Fibroblast of skin of right biceps (primary cell): ENCODE data around the gene TCF7.

Source experiments
- DNase-seq: peaks from one replicate; pipeline ENCODE4 v3.0.0-alpha.2; 2013

Gene TCF7

DNA sequence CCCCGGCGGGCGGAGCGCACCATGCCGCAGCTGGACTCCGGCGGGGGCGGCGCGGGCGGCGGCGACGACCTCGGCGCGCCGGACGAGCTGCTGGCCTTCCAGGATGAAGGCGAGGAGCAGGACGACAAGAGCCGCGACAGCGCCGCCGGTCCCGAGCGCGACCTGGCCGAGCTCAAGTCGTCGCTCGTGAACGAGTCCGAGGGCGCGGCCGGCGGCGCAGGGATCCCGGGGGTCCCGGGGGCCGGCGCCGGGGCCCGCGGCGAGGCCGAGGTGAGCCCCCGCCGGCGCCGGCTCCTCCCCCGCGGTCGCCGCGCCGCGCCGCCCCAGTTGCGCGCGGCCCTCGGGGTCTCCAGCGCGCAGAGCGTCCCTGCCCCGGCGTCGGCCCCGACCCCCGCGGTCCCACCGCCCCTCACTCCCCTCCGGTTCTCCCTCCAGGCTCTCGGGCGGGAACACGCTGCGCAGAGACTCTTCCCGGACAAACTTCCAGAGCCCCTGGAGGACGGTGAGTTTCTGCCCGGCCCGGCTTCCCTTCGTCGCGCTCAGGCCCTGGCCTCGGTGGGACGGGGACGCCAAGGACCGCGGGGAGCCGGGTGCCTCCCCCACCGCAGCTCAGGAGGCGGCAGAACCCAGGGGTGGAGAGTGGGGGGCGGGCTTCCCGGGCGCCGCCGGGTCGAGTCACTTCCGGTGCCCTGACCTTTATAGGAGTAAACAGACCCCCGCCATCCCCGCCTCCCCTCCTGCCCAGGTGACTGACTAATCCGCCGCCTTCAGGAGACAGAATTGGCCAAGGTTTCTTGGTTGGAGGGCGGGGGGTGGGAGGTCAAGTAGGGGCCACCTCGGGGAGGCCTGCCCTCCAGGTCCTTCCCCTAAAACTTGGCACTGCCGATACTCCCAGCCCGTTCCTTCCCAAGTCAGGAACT, 665 bp downstream of the TCF7 start:
- DNase-seq, result no peak

DNA sequence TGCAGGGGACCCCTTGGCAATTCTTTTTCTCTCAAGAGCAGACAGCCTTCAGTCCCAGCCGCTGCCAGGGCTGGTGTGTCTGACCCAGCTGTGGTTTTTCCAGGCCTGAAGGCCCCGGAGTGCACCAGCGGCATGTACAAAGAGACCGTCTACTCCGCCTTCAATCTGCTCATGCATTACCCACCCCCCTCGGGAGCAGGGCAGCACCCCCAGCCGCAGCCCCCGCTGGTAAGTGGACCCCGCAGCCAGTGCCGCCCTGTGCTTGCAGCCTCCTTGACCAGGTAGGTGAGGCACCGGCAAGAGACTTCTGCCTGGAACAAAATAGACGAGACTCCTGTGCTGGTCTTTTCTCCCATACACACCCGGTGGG, 1.3 kb downstream of the TCF7 start:
- no peak for DNase-seq

DNA sequence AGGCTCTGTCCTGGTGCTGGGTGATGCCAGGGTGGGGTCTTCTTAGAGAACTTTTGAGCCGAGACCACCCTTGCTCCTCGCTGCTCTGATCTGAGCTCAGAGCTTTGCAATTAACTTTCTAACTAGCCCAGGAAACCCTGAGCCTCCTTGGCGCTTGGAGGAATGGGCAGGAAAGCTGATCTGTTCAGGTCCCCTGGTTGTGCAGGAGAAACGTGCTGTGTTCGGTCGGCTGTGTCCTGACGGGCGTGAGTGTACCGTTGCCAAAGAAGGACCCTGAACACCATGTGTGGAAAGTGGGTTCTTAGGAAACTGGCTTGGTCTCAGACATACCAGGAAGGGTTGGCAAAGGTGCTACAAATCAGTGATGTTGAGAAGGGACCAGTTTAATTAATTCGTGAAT, 1.8 kb downstream of the TCF7 start:
- no peak for DNase-seq

DNA sequence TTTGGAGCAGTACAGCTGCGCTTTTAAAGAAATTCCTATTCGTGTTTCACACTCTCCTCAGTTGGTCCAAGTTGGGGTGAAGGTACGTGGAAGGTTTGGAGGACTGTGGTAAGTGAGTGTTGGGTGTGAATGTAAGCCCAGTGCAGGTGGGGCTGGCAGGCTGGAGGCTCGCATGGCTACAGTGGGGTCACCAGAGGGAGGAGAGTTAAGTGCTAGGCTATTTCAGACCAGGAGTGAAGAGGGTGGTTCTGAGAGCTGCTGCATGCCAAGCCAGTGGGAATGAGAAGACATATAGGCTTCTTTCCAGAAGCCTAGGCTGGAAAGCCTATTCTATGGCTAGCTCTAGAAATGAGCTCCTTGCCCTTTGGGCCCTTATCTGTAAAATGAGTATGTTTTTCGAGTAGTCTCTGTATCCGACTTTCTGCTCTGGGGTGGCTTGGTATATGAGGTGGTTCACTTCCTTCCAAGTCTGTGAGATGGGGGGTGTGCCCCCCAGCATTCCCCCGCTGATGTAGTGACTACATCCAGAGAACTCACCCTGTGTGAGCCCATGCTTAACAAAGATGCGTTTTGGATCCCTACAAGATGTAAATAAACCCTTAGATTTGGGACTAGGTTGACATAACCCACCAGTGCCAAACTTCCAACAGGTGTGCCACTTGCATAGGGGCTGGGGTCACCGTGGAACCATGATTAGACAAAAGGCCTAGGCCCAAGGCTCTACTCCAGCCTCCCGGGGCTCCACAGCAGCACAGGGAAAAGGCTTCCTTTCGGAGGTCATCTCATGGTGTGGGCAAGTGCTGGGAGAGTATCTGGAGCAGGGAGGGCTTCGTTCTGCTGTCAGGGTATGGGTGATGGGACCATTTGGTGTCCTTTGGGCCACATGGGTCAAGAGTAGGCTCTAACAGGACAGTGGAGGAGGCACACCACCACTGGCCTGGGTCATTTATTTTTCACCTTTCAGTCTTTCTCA, 2.6 kb downstream of the TCF7 start:
- DNase-seq, result no peak

DNA sequence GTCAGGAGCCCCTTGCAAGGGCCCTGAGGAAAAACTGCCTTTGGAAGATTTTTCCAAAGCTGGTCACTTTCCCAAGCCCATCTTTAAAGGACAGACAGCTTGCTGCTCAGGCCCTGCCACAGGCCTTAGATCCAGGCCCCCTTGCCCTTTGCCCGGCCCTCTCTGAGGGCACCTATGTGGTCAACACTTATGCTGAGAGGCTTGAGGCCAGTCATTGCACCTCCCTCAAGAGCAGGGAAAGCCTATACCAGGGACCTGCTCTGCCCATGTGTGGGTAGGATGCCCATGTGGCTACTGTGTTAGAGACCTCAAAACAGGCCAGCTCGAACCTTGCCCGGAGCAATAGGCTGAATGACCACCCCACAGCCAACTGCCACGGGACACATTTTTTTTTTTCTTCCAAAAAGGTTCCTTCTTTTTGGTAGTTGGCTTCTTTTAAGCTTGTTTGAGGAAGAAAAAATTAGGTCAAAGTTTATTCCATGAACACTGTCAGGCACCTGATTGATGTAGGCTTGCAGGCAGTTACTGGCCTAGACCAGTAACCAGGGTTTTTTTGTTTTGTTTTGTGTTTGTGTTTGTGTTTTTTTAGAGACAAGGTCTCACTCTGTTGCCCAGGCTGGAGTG, 3.8 kb downstream of the TCF7 start:
- no peak for DNase-seq

DNA sequence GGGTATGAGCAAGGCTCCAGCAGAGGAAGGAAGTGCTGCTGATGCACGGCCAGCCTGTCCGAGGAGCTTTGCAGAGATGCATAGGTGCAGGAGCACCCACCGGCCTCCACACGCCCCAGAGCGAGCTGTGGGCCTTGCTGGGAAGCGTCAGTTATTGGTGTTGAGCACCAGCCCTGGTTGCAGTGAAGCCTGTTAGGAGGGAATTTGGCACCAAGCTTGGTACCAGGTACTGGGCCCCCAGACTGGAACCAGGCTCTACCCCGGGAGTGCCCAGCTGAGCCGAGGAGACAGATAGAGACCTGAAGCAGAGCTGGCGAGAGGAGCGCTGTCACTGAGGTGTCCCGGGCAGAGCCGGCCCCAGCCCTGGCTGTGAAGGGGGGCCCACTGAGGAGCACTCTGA, 5.2 kb downstream of the TCF7 start:
- DNase-seq, result no peak

DNA sequence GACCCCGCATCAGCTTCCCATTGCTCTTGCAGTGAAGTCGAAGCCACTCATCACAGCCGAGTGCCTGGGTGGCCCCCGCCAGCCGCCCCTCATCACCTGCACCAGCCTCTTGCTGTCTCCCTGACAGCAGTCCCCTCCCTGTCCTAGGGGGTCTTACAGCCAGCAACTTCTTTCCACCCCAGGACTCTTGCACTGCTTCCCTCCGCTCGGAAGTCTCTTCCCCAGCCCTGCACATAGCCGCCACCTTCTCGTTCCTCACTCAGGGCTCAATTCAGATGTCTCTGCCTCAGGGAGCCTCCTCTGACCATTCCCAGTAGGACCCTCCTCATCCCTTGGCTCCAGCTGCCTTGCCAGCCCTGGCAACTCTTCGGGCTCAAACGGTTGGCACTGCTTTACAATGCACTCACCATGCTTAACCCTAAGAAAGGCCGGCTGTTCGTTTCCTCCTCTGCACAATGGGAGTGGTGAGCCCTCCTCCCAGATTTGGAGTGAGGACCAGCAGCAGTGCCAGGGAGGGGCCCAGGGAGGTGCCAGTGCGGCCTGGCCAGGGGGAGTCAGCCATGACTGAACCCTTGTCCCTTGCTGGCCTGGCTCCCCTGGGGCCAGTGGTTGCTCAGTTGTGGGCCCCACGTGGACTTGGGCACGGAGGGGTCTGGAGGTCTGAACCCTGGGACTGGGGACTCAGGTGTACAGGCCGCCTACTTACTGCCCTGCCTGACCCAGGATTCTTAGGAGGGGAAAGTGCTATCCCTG, 6.1 kb downstream of the TCF7 start:
- no peak for DNase-seq

DNA sequence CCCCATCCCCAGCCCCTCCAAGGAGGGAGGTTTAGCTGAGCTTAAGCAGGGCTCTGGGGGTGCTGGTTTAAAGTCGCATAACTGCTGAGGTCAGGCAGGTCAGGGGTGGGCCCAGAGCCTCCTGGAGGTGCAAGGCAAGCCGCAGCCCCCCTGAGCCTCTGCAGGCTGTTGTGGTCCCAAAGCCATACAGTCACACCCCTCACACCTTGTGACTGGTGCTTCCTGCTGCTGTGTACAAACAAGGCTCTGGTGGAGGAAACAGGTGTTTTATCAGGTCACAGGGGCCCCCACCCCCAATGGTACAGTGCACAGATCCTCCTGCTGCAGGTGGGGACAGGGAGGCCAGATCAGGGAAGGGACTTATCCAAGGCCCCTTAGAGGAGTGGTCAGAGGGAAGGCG, 8.0 kb downstream of the TCF7 start:
- DNase-seq, result no peak

DNA sequence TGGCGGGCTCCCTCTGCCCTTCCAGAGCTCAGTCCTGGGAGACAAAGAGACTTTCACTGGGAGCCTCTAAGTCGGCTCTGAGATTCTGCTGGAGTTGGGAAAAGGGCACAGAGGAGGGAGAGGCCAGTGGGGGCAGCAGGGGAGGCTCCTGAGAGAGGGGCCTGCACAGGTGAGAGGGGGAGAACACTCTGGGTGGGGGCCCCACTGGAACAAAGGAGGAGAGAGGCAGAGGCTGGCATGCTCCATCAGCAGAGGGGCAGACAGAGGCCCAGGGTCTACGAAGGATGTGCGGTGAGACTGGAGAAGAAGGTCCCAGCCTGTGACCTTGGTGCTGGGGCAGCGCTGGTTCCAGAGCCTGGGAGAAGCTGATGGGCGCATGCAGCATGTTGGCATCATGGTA, 8.9 kb downstream of the TCF7 start:
- DNase-seq, result no peak

DNA sequence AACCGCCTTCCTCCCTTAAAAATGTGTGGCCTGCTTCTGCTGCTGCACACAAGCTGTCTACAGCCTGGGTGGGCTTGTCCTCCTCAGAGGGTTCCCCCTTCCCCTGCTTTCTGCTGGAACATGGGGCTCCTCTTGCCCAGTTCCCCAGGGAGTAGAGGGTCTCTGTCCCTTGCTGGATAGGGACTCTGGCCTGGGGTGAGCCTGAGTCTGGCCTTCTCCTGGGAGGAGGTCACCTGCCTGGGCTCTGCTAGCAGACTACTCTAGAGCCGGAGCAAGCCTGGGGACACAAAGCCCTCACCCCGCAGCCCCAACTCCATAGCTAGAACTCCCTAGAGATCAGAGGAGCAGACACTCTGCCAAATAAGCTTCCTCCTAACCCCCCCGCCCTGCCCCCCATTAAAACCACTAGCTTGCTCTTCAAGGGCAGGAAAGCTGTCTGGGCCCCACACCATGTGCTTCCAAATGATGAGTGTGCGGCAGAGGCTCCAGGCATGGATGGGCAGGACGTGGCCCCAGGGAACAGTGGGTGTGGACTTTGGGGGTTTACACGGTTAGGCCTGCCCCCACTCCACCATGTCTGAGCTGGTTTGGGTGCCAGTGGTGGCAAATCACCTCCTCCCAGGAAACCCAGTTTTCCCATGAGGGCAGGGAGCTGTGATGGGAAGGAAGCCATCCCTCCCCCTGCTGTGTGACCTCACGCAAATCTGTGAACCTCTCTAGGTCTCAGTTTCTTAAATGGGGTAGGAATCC, 10.0 kb downstream of the TCF7 start:
- DNase-seq, result peak; percentile 84

DNA sequence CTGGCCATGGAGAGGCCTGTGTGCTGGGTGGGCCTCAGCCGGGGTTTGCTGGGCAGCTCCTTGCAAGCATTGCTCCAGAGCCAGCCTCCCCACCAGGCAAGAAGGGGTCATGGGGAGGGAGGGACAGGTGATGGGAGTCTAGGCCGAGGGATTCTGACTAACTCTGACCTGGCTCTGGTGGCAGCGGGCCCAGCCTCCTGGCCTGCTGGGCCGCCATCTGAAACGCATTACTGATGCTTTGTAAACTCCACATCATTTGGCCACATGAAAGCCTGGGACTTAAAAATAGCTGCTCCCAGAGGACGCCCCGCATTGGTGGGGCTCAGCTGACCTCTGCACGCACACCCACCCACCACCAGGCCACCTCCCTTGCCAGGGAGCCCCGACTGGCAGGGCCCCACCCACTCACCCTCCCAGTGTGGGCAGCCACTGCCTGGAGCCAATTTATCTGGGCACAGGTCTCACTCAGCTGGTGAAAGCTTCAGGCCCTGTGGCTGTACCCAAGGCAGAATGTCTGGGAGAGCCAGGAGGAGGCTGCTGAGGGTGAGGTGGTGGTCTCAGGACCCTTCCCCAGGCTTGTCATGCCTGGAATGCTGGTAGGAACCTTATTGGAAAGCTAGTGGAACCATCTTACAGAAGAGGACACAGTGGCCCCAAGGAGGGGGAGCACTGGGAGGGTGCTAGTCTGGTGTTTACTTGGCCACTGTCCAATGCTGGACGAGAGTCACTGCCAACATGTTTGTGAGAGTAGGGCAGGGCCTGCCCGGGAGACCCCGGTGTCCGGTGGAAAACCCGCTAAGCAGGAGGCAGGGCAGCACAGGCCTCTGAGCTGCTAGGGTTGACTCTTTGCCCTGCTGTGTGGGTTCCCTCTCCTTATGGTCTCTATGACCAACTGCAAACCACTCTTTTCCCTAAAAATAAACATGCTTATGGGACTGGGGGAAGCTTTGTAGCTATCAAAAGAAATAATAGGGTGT, 10.8 kb downstream of the TCF7 start:
- DNase-seq, result peak; percentile 89

DNA sequence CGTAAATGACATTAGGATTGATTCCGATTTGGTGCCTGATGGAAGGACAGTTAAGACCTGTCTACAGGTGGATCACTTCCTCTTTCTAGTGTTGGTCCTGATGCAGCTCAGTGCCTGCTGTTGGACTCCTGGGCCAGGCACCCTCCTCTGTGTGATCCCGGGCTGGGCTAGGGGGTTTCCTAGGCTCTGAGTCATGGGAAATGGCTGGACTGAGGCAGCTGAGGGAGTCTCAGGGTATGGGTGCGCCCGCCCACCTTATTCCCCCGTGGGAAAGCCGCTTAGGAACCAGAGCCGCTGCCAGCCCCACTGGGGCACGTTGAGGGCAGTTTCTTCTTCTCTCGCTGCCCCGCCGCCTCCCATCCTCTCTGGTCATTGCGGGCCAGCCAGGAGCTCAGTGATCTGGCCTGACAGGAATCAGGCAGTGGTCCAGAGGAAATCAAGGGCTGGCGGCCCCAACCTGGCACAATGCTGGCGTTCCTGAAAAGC, 12.9 kb downstream of the TCF7 start:
- DNase-seq, result no peak

DNA sequence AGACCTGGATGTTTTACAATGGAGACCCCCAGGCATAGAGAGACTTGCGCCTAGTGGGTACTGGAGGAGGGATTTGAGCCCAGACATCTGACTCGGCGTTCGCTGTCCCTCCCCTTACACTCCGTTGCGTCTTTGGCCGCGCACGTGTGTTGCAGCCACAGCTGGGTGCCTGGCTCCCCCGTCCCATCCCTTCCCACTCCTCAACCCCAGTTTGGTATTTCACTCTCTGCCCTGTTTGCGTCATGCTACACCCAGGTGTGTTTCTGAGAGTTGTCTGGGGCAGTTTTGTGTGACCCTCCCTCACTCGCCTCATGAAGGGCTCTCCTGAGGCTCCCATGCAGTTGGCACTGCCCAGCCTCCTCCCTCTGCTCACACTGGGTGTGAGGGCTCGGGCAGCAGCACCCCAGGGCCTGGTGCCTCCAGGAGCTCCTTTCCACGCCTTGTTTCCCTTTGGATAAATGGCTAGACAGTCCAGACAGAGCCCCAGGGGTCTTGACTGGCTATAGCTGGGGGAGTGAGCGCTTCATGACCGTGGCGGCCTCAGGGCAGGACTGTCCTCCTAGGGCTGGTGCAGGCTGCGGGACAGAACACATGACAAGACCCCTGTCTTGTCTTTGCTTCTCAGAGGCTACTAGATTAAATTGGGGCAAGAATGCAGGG, 13.6 kb downstream of the TCF7 start:
- DNase-seq, result no peak

DNA sequence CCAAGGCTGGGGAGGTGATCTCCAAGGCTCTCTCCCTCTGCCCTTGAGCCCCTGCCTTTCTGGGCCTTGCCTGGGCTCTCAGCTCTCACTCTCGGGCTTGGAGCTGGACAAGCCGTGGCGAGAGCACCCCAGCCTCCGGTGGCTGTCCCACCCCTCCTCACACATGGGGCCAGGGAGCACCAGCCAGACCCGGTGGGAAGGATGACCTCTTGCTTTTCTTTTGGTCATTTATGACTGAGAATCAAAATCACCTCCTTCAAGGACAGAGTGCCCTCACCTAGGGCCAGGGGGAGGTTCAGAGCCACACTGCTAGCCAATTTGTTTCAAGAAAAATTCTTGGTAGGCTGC, 14.1 kb downstream of the TCF7 start:
- DNase-seq, result no peak

DNA sequence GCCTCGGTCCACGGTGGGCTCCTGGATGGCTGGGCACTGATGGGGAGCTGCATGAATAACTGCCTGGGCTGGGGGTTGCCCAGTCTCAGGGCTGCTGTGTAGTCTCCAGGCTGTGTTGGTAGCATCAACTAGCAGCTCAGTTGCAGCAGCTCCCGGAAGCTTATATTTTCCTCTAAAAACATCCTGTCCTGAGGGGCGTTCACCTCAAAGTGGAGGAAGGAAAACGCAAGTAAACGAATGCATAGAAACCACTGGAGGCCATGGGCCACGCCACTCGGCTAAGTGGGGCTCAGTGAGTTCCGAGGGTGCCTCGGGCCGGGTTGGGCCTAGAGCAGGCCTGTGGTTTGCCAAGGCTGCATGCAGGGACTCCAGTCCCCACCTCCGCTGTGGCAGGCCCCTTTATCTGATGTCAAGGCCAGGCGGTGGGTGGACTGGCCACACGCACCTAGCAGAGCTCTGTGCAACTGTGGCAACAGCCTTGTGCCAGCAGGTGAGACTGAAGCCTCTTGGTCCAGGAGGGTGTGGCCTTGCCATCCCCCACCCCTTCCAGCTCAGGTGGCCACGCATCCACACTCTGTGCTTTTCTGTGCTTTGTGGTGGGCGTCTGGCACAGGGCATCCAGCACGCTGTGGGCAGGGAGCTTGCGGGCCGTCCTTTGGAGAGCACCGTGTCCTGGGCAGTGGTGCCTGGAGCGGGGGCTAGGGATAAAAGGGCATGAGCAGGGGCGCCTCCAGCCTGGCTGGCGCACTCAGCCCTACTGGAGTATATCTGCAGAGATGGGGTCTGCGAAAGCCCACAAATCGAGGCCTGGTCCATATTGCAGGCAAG, 15.1 kb downstream of the TCF7 start:
- DNase-seq, result no peak

DNA sequence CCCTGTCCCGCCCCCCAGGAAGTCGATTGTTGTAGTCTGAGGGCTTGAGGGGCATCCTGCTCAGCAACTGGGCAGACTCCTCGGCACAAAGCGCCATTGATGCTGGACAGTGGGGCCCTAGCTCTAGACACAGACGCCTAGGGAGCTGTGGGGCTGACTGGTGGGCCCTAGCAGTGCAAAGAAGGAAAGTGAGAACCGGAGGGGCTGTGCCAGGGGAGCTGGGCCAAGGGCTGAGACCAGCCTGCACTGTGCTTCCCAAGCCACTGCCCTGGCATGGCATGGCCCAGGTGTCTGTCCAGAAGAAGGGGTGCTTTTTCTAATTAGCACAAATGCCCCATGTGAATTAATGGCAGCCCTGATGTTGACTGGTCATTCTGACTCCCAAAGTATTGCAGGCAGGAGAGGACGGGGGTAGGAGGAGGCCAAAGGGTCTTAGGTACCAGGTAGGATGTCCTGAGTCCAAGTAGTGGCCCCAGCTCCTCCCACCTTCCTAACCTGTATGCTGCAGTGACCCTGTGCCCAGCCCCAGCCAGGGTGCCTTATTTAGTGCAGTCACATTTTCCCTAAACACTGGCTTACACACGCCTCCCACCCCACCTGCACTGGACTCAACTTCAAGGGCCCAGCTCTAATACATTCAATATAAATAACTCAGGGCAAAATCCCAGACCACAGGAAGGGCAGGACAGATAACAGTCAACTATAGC, 15.9 kb downstream of the TCF7 start:
- no peak for DNase-seq

DNA sequence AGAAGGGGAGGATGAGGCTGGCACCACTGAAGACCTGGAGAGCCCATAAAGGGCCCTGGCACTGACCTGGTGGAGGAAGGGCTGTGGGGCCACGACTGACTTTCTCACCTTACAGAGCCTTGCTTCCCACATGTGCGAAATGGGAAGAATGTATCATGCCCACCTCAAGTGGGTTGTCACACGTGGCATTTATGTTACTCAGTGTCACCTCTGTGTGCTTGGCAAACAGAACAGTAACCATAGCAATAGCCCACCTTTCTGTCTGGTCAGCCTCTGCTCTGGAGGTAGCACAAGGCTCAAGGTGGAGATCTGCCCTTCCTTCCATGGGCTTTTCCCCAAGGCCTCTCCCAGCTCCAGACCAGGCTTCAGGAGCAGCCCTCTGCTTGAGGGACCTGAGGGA, 16.7 kb downstream of the TCF7 start:
- no peak for DNase-seq

DNA sequence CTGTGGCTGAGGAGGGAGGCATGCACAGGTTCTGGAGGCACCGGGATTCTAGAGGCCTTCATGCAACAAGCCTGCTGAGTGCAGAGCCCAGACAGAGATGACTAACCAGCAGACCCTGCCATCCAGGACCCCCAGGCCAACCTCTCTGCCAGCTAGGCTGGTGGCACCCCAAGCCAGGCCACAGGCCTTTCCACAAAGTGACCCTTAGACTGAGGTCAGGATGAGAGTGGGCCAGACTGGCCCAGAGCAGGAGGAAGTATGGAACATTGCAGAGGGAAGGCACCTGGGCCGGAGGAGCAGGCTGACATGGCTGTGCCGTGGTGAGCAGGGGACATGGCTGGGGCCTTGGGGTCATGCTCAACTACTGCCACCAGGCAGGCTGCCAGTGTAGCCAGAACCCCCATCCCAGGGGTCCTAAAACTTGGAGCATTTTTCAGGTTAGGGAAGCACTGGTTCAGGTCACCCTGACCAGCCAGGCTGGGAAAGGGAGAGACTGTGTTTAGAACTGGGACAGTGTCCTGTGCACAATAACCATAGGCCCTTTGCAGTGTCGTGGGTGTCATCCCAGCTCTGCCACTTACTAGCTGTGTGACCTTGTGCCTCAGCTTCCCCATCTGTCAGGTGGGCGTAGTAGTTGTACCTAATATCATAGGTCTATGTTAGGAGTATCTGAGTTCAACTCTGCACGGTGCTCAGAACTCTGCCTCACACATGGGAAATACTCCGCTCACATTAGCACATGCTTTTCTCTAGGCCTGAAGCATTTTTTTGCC, 17.3 kb downstream of the TCF7 start:
- DNase-seq, result no peak
